ENCODE measurements around the gene TMC5.

DNA sequence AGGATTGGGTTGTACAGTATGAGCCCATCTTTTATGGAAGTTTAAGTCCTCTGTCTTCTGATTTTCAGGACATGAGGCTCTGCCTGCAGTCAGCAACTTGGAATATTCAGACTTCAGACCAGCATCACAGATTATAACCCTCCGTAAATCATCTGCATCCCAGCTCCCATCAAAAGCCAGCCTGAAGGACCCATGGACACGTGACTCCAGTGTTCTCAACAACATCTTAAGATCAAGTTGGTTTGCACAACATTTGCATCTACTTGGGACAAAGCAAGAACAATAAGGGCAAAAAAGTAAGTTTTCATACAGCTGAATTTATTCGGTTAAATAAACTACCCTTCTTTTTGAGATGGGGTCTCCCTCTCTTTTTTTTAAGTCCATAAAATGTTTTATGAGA is 12.7 kb downstream of the TMC5 start:
- no peak for TF ChIP-seq POLR2A (IDR thresholded peaks at IDR 0.05)
- TF ChIP-seq, protein P1, sequence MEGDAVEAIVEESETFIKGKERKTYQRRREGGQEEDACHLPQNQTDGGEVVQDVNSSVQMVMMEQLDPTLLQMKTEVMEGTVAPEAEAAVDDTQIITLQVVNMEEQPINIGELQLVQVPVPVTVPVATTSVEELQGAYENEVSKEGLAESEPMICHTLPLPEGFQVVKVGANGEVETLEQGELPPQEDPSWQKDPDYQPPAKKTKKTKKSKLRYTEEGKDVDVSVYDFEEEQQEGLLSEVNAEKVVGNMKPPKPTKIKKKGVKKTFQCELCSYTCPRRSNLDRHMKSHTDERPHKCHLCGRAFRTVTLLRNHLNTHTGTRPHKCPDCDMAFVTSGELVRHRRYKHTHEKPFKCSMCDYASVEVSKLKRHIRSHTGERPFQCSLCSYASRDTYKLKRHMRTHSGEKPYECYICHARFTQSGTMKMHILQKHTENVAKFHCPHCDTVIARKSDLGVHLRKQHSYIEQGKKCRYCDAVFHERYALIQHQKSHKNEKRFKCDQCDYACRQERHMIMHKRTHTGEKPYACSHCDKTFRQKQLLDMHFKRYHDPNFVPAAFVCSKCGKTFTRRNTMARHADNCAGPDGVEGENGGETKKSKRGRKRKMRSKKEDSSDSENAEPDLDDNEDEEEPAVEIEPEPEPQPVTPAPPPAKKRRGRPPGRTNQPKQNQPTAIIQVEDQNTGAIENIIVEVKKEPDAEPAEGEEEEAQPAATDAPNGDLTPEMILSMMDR (IDR thresholded peaks at IDR 0.05) = no peak
